SK-N-SH (cell line): ENCODE data around the gene CTDP1. TPM values are rescaled to one million over a fixed set of nuclear protein-coding genes. Genes with fewer than 3 reads are reported as not detected.

ENCODE experiments used
- CTCF ChIA-PET: fragments of 300-600, 350-600 bp; formaldehyde crosslinking; extraction: SDS; loops from one replicate; lab custom pipeline; 2021; lab: Yijun Ruan, JAX
- POLR2A ChIA-PET: fragments of 350-600 bp; sonication (Branson Sonifier 250); formaldehyde crosslinking; extraction: SDS; loops from one replicate; lab custom pipeline; 2020; ENCODE audit warnings: antibody characterized with exemption, inconsistent platforms; lab: Yijun Ruan, JAX
- DNase-seq: peaks from one replicate; pipeline ENCODE4 v3.0.0; 2012
- H2AFZ ChIP-seq: fragments of 200-600 bp; sonication (generic); 2 replicates; pipeline ENCODE4 v1.8.1; 2016; ENCODE audit warnings: antibody characterized with exemption, mild to moderate bottlenecking, low read depth
- H3F3A ChIP-seq: fragments of 200-600 bp; sonication (generic); replicated peaks from 2 replicates; pipeline ENCODE3; 2016; ENCODE audit warnings: antibody characterized with exemption, mild to moderate bottlenecking; ENCODE audit not compliant: insufficient read depth
- H3K27ac ChIP-seq, 2 experiments: fragments of 200-500 bp in 1 of 2; fragments of 200-600 bp in 1 of 2; sonication (Bioruptor generic) in 1 of 2; sonication (generic), shearing (Covaris generic) in 1 of 2; 2 replicates each; pipeline versions ENCODE4 v1.5.1 to v1.6.1; 2014 to 2016; ENCODE audit warnings: low read depth in 2 of 2, inconsistent platforms in 1 of 2, low read length in 1 of 2, mild to moderate bottlenecking in 1 of 2, mixed read lengths in 1 of 2
- H3K27me3 ChIP-seq: fragments of 200-600 bp; sonication (generic), shearing (Covaris generic); 2 replicates; pipeline ENCODE4 v1.6.1; 2016; ENCODE audit warnings: mixed run types; ENCODE audit not compliant: insufficient read depth
- H3K36me3 ChIP-seq, 2 experiments: fragments of 200-500 bp in 1 of 2; fragments of 200-600 bp in 1 of 2; sonication (Bioruptor generic) in 1 of 2; sonication (generic) in 1 of 2; replicated peaks in 1 of 2; 2 replicates each; pipeline versions ENCODE3 to v1.5.1; 2014 to 2016; ENCODE audit warnings: low read length in 1 of 2, mild to moderate bottlenecking in 1 of 2; ENCODE audit not compliant: insufficient read depth in 2 of 2, control insufficient read depth in 1 of 2
- H3K4me1 ChIP-seq, 2 experiments: fragments of 200-500 bp in 1 of 2; fragments of 200-600 bp in 1 of 2; sonication (Bioruptor generic) in 1 of 2; sonication (generic), shearing (Covaris generic) in 1 of 2; 2 replicates each; pipeline versions ENCODE4 v1.5.1 to v1.6.1; 2014 to 2016; ENCODE audit warnings: low read depth in 1 of 2, low read length in 1 of 2, mixed run types in 1 of 2; ENCODE audit not compliant: insufficient read depth in 2 of 2, control insufficient read depth in 1 of 2
- H3K4me2 ChIP-seq: fragments of 200-600 bp; sonication (generic), shearing (Covaris generic); 2 replicates; pipeline ENCODE4 v1.6.1; 2017; ENCODE audit warnings: mixed run types
- H3K4me3 ChIP-seq, 2 experiments: fragments of 200-500 bp in 1 of 2; fragments of 200-600 bp in 1 of 2; sonication (Bioruptor generic) in 1 of 2; sonication (generic), shearing (Covaris generic) in 1 of 2; 2 replicates each; pipeline versions ENCODE4 v1.5.1 to v1.8.1; 2014 to 2016; ENCODE audit warnings: low read depth in 2 of 2, inconsistent platforms in 1 of 2, low read length in 1 of 2, mild to moderate bottlenecking in 1 of 2, mixed read lengths in 1 of 2, moderate library complexity in 1 of 2
- H3K79me2 ChIP-seq: fragments of 200-600 bp; sonication (generic); 2 replicates; pipeline ENCODE4 v1.8.1; 2017; ENCODE audit warnings: mild to moderate bottlenecking; ENCODE audit not compliant: insufficient read depth
- H3K9ac ChIP-seq: fragments of 200-600 bp; sonication (generic); 2 replicates; pipeline ENCODE4 v1.6.1; 2017; ENCODE audit warnings: mixed run types
- H3K9me2 ChIP-seq: fragments of 200-600 bp; sonication (generic); 2 replicates; pipeline ENCODE4 v1.6.1; 2017; ENCODE audit warnings: mixed run types
- H3K9me3 ChIP-seq: fragments of 200-600 bp; sonication (generic); 2 replicates; pipeline ENCODE4 v1.6.1; 2017; ENCODE audit warnings: mixed run types, mild to moderate bottlenecking, moderate library complexity
- H4K20me1 ChIP-seq: fragments of 200-600 bp; sonication (generic); 2 replicates; pipeline ENCODE4 v1.6.1; 2017; ENCODE audit warnings: mild to moderate bottlenecking, mixed run types; ENCODE audit not compliant: insufficient read depth
- CHD2 ChIP-seq: fragments of 150-350 bp; IDR thresholded peaks from 2 replicates; pipeline ENCODE4 v1.6.1; 2018; ENCODE audit warnings: low read length; ENCODE audit not compliant: partially characterized antibody
- EZH2phosphoT487 ChIP-seq: fragments of 200-600 bp; sonication (generic); IDR thresholded peaks from 2 replicates; pipeline ENCODE4 v1.6.1; 2017; ENCODE audit warnings: low read depth, mixed run types, mild to moderate bottlenecking, antibody characterized with exemption, moderate library complexity, borderline replicate concordance
- GATA2 ChIP-seq: sonication (generic); formaldehyde crosslinking; IDR thresholded peaks from 2 replicates; pipeline ENCODE4 v1.5.0; 2020; ENCODE audit warnings: mild to moderate bottlenecking, missing genetic modification reagents
- POLR2AphosphoS5 ChIP-seq: IDR thresholded peaks from 2 replicates; pipeline ENCODE4 v1.6.1; 2012; ENCODE audit warnings: low read depth, low read length
- RAD21 ChIP-seq: IDR thresholded peaks from 2 replicates; pipeline ENCODE4 v1.6.1; 2012; ENCODE audit warnings: mild to moderate bottlenecking, low read length
- RCOR1 ChIP-seq: fragments of 150-350 bp; IDR thresholded peaks from 2 replicates; pipeline ENCODE4 v1.6.1; 2017; ENCODE audit warnings: antibody characterized with exemption, low read length
- TCF12 ChIP-seq: IDR thresholded peaks from 2 replicates; pipeline ENCODE4 v1.4.0; 2012
- WGBS: methylation state at CpG from one replicate; pipeline ENCODE4 v1.1.6; 2017; ENCODE audit warnings: low lambda C conversion rate; 5-methylcytosine and 5-hydroxymethylcytosine counted together
- polyA plus RNA-seq, 3 experiments: library from polyadenylated mRNA; depleted of rRNA; stranded (reverse); fragments of >200 nt; gene quantifications; 2 replicates each; pipeline ENCODE4 v1.2.3, GENCODE V29; 2012
- TF ChIP-seq, protein P1 (sequence below): fragments of 200-600 bp; sonication (generic); IDR thresholded peaks from 2 replicates; pipeline ENCODE4 v1.6.1; 2017; ENCODE audit warnings: antibody characterized with exemption, mild to moderate bottlenecking, moderate library complexity
- TF ChIP-seq, protein P2 (sequence below): IDR thresholded peaks from 2 replicates; pipeline ENCODE4 v1.6.1; 2012; ENCODE audit warnings: mild to moderate bottlenecking, low read depth, low read length, moderate library complexity
- TF ChIP-seq, protein P3 (sequence below): IDR thresholded peaks from 2 replicates; pipeline ENCODE4; 2012

CTDP1 gene
- polyA plus RNA-seq, 1 of the 3 experiments (the other 2 are of a cell fraction): 15.6 TPM

DNA sequence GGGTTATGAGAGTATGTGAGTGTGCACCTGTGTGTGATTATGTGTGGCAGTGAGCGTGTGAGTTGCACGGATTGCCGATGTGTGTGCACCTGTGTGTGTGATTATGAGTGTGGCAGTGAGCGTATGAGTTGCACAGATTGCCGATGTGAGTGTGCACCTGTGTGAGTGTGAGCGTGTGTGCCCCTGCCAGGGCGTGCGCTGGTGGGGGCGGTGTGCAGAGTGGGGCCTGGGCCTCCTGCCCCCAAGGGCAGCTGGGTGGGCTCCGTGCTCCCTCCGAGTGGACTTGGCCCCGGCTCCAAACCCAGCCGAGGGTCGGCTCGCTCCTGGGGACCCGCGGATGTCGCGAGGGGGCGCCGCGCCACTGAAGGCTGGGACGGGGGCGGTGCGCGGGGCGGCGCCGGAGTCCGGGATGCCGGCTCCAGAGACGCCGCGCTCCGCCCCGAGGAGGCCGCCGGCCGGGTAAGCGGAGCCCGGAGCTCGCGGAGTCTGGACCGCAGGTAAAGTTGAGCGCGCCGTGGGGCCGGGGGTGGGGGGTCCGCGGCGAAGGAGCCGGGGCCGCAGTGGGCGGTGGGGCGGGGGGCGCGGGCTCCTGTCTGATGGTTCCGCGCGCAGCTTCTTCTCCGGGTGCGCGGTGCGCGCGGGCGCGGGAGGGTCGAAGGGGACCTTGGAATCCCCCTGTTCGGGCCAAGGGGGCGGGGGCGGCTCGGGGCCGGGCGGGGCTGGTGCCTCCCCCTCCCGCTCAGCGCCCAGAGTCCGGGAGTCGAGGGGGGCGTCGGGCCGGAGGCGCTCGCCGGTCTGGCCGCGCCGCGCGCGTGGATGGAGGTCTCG lies 118.1 kb downstream of the CTDP1 start, which contains the start of gene KCNG2:
Gene KCNG2 (plus strand): TSS at position 421 of the 828 bp plus-strand sequence. CDS start 65,730 bp downstream, outside the sequence.
- TF ChIP-seq GATA2 (CRISPR knock-in tag): no peak
- TF ChIP-seq, protein P1, sequence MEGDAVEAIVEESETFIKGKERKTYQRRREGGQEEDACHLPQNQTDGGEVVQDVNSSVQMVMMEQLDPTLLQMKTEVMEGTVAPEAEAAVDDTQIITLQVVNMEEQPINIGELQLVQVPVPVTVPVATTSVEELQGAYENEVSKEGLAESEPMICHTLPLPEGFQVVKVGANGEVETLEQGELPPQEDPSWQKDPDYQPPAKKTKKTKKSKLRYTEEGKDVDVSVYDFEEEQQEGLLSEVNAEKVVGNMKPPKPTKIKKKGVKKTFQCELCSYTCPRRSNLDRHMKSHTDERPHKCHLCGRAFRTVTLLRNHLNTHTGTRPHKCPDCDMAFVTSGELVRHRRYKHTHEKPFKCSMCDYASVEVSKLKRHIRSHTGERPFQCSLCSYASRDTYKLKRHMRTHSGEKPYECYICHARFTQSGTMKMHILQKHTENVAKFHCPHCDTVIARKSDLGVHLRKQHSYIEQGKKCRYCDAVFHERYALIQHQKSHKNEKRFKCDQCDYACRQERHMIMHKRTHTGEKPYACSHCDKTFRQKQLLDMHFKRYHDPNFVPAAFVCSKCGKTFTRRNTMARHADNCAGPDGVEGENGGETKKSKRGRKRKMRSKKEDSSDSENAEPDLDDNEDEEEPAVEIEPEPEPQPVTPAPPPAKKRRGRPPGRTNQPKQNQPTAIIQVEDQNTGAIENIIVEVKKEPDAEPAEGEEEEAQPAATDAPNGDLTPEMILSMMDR: 0 out of 2 replicates have a peak, but pooled peaks have one; percentile 7
- peak; percentile 24 for TF ChIP-seq RAD21
- TF ChIP-seq CHD2: no peak
- TF ChIP-seq, protein P2, sequence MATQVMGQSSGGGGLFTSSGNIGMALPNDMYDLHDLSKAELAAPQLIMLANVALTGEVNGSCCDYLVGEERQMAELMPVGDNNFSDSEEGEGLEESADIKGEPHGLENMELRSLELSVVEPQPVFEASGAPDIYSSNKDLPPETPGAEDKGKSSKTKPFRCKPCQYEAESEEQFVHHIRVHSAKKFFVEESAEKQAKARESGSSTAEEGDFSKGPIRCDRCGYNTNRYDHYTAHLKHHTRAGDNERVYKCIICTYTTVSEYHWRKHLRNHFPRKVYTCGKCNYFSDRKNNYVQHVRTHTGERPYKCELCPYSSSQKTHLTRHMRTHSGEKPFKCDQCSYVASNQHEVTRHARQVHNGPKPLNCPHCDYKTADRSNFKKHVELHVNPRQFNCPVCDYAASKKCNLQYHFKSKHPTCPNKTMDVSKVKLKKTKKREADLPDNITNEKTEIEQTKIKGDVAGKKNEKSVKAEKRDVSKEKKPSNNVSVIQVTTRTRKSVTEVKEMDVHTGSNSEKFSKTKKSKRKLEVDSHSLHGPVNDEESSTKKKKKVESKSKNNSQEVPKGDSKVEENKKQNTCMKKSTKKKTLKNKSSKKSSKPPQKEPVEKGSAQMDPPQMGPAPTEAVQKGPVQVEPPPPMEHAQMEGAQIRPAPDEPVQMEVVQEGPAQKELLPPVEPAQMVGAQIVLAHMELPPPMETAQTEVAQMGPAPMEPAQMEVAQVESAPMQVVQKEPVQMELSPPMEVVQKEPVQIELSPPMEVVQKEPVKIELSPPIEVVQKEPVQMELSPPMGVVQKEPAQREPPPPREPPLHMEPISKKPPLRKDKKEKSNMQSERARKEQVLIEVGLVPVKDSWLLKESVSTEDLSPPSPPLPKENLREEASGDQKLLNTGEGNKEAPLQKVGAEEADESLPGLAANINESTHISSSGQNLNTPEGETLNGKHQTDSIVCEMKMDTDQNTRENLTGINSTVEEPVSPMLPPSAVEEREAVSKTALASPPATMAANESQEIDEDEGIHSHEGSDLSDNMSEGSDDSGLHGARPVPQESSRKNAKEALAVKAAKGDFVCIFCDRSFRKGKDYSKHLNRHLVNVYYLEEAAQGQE: no peak
- no peak for TF ChIP-seq RCOR1
- H3K27ac ChIP-seq: no peak within 1 kb of the TSS
- H3K4me2 ChIP-seq: no peak within 1 kb of the TSS
- no peaks in the 10 kb centered on the region for H4K20me1 ChIP-seq
- H2AFZ ChIP-seq: no peak within 1 kb of the TSS
- no peak within 1 kb of the TSS for H3K9ac ChIP-seq
- 1% methylated on average over 6 of the region's 92 CpGs for WGBS
- POLR2A ChIA-PET: no interaction called here
- peak; percentile 77 for DNase-seq
- H3K36me3 ChIP-seq: no peaks in the 10 kb centered on the region
- no peaks in the 10 kb centered on the region for H3K4me1 ChIP-seq
- CTCF ChIA-PET: no interaction called here
- H3K4me3 ChIP-seq: no peak within 1 kb of the TSS
- H3K79me2 ChIP-seq: no peaks in the 10 kb centered on the region
- H3K9me2 ChIP-seq: no peaks in the 10 kb centered on the region
- no peaks in the 10 kb centered on the region for H3F3A ChIP-seq
- no peaks in the 10 kb centered on the region for H3K9me3 ChIP-seq
- H3K27me3 ChIP-seq: peaks cover 74% of the 10 kb centered on the region

DNA sequence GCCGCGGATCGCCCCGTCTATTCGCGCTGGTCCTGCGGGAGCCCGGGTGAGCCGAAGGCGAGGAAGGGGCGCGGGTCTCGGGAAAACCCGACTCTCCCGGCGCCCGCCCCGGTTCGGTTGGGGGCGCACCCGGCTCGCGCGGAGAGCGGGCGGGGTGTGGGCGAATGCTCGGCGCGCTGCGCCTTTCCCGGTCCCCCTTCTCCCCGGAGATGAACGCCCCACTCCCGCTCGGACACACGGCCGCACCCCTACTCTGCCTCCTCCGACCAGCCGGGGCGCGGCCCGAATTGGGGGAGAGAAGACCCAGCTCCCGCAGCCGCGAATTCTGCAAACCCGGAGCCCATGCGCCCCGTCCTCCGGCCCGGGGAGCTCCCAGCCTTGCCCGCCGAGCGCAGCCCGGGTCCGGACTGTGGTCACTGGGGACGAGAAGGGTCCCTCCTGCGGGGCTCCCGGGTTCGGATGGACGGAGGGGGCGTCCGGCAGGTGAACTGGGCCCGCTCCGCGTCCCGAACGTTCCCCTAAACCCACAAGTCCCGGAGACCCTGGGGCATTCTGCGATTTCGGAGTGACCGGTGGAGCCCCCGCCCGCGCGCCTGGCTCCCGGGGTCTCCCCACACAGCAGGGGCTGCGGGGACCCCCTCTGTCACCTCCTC lies 118.9 kb downstream of the CTDP1 start:
- under 1% methylated on average over 17 of the region's 78 CpGs for WGBS
- H3K9ac ChIP-seq: no peak overlapping the region
- H3K27ac ChIP-seq: no peak overlapping the region
- H3K4me2 ChIP-seq: no peak overlapping the region
- H3K79me2 ChIP-seq: no peaks in the 10 kb centered on the region
- peaks cover 77% of the 10 kb centered on the region for H3K27me3 ChIP-seq
- TF ChIP-seq, protein P3, sequence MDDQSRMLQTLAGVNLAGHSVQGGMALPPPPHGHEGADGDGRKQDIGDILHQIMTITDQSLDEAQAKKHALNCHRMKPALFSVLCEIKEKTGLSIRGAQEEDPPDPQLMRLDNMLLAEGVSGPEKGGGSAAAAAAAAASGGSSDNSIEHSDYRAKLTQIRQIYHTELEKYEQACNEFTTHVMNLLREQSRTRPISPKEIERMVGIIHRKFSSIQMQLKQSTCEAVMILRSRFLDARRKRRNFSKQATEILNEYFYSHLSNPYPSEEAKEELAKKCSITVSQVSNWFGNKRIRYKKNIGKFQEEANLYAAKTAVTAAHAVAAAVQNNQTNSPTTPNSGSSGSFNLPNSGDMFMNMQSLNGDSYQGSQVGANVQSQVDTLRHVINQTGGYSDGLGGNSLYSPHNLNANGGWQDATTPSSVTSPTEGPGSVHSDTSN: no peak
- TF ChIP-seq GATA2 (CRISPR knock-in tag) (no peak), EZH2phosphoT487 (peak; percentile 84; the same call in 1 of the 2 replicates), POLR2AphosphoS5 (no peak), TCF12 (no peak)
- H2AFZ ChIP-seq: no peak overlapping the region
- no peaks in the 10 kb centered on the region for H3K9me2 ChIP-seq
- ChIA-PET CTCF (no interaction called here), POLR2A (no interaction called here)
- no peaks in the 10 kb centered on the region for H3K9me3 ChIP-seq
- no peaks in the 10 kb centered on the region for H3K4me1 ChIP-seq
- H3F3A ChIP-seq: no peaks in the 10 kb centered on the region
- no peaks in the 10 kb centered on the region for H4K20me1 ChIP-seq
- no peaks in the 10 kb centered on the region for H3K36me3 ChIP-seq
- no peak for DNase-seq
- H3K4me3 ChIP-seq: no peak overlapping the region
